MM.1S (cell line): Measurements from ENCODE around the gene PROK2.

Experiments
- DNase-seq: peaks from one replicate; pipeline ENCODE4 v3.0.0-alpha.2; 2015
- H2AFZ ChIP-seq: fragments of 300-600 bp; sonication (generic); 2 replicates; pipeline ENCODE4 v1.6.0; 2016; ENCODE audit warnings: antibody characterized with exemption, low read length
- H3F3A ChIP-seq: fragments of 300-600 bp; sonication (generic); 2 replicates; pipeline ENCODE4 v1.6.1; 2016; ENCODE audit warnings: mild to moderate bottlenecking, antibody characterized with exemption, low read length, moderate library complexity, mixed read lengths; ENCODE audit not compliant: insufficient read depth
- H3K27ac ChIP-seq: fragments of 300-600 bp; sonication (generic); 2 replicates; pipeline ENCODE4 v1.5.1; 2016; ENCODE audit warnings: mild to moderate bottlenecking, low read length
- H3K27me3 ChIP-seq: fragments of 300-600 bp; sonication (generic); replicated peaks from 2 replicates; pipeline ENCODE4 v1.6.0; 2016; ENCODE audit warnings: low read length; ENCODE audit not compliant: insufficient read depth
- H3K36me3 ChIP-seq: fragments of 300-600 bp; sonication (generic); replicated peaks from 2 replicates; pipeline ENCODE4 v1.6.1; 2016; ENCODE audit warnings: mild to moderate bottlenecking, low read length, mixed read lengths; ENCODE audit not compliant: insufficient read depth
- H3K4me1 ChIP-seq: fragments of 300-600 bp; sonication (generic); 2 replicates; pipeline ENCODE4 v1.6.1; 2016; ENCODE audit warnings: low read length, mixed read lengths
- H3K4me2 ChIP-seq: fragments of 300-600 bp; sonication (generic); 2 replicates; pipeline ENCODE4 v1.6.0; 2016; ENCODE audit warnings: low read depth, low read length
- H3K4me3 ChIP-seq: fragments of 300-600 bp; sonication (generic); 2 replicates; pipeline ENCODE4 v1.5.1; 2016; ENCODE audit warnings: low read length, mixed read lengths
- H3K79me2 ChIP-seq: fragments of 300-600 bp; sonication (generic); 2 replicates; pipeline ENCODE4 v1.6.1; 2016; ENCODE audit warnings: mixed run types, low read length, mixed read lengths
- H3K9ac ChIP-seq: fragments of 300-600 bp; sonication (generic); 2 replicates; pipeline ENCODE4 v1.6.1; 2016; ENCODE audit warnings: low read length, mixed read lengths
- H3K9me2 ChIP-seq: fragments of 300-600 bp; sonication (generic); replicated peaks from 2 replicates; pipeline ENCODE4 v1.6.1; 2016; ENCODE audit warnings: mild to moderate bottlenecking, low read length, mixed read lengths; ENCODE audit not compliant: insufficient read depth
- H3K9me3 ChIP-seq: fragments of 300-600 bp; sonication (generic); replicated peaks from 2 replicates; pipeline ENCODE4 v1.6.1; 2016; ENCODE audit warnings: mild to moderate bottlenecking, low read length, mixed read lengths; ENCODE audit not compliant: insufficient read depth
- H4K20me1 ChIP-seq: fragments of 300-600 bp; sonication (generic); 2 replicates; pipeline ENCODE4 v1.6.1; 2016; ENCODE audit warnings: mild to moderate bottlenecking, low read length, moderate library complexity, mixed read lengths; ENCODE audit not compliant: insufficient read depth
- CTCF ChIP-seq: fragments of 300-600 bp; sonication (generic); IDR thresholded peaks from 2 replicates; pipeline ENCODE4 v1.5.1; 2016; ENCODE audit warnings: antibody characterized with exemption, low read length, mixed read lengths
- EZH2 ChIP-seq: fragments of 300-600 bp; sonication (generic); optimal IDR thresholded peaks from 2 replicates; pipeline ENCODE3; 2017; ENCODE audit warnings: low read depth, mild to moderate bottlenecking, antibody characterized with exemption, low read length, mixed read lengths
- EZH2phosphoT487 ChIP-seq: fragments of 300-600 bp; sonication (generic); IDR thresholded peaks from 2 replicates; pipeline ENCODE4 v1.6.1; 2018; ENCODE audit warnings: antibody characterized with exemption, low read length

Gene PROK2

DNA sequence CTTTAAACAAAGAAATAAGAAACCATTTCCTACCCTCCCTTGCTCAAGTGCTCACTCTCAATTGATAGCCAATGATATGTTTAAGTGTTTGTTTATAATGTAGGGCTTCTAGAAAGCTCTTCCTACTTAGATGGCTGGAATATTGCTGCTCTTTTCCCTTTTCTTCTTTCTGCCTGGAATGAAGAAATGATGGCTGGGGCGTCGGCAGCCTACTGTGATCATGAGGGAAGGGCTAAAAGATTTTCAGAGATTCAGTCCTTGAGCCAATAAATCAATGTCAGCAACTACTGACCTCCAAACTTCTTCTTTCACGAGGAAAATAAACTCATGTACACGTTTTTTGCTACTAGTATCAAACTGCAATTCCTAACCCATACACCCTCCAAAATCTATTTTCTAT lies 33.3 kb downstream of the PROK2 start:
- H3K9me2 ChIP-seq, result no peaks in the 10 kb centered on the region
- no peaks in the 10 kb centered on the region for H3K4me1 ChIP-seq
- no peak overlapping the region for H3K9ac ChIP-seq
- no peaks in the 10 kb centered on the region for H4K20me1 ChIP-seq
- H3K36me3 ChIP-seq, result no peaks in the 10 kb centered on the region
- no peak overlapping the region for H3K4me3 ChIP-seq
- H3K27me3 ChIP-seq, result no peaks in the 10 kb centered on the region
- DNase-seq, result no peak
- no peaks in the 10 kb centered on the region for H3F3A ChIP-seq
- H3K4me2 ChIP-seq, result no peak overlapping the region
- H2AFZ ChIP-seq, result no peak overlapping the region
- H3K9me3 ChIP-seq, result no peaks in the 10 kb centered on the region
- no peak overlapping the region for H3K27ac ChIP-seq
- TF ChIP-seq EZH2phosphoT487, result no peak
- TF ChIP-seq EZH2, result no peak
- no peak for TF ChIP-seq CTCF
- no peaks in the 10 kb centered on the region for H3K79me2 ChIP-seq

DNA sequence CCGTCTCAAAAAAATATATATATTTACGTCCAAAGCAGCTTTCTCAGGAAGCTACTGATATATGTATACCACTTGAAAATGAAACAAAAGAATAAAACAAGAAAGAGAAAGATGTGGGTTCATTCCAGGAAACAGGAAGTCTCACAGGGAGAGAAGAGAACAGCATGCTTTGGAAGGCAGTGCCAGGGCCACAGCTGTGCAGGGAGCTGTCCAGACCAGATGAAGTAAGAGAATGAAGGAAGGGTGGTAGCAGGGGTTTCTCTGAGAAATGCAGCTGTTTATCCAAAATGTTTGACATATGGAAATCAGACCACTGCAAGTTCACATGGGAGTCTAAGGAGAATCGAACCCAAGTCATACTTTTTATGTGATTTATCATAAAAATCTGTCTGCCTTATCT lies 40.2 kb downstream of the PROK2 start:
- Histone ChIP-seq H3K4me3 (no peak overlapping the region), H3K27me3 (no peaks in the 10 kb centered on the region), H3K9me2 (no peaks in the 10 kb centered on the region), H4K20me1 (no peaks in the 10 kb centered on the region), H3F3A (no peaks in the 10 kb centered on the region), H3K4me2 (no peak overlapping the region), H3K4me1 (no peaks in the 10 kb centered on the region), H3K27ac (no peak overlapping the region), H3K79me2 (no peaks in the 10 kb centered on the region), H3K9ac (no peak overlapping the region), H2AFZ (no peak overlapping the region), H3K36me3 (no peaks in the 10 kb centered on the region), H3K9me3 (no peaks in the 10 kb centered on the region)
- TF ChIP-seq EZH2phosphoT487, result no peak
- TF ChIP-seq EZH2, result no peak
- TF ChIP-seq CTCF, result no peak
- DNase-seq, result no peak

DNA sequence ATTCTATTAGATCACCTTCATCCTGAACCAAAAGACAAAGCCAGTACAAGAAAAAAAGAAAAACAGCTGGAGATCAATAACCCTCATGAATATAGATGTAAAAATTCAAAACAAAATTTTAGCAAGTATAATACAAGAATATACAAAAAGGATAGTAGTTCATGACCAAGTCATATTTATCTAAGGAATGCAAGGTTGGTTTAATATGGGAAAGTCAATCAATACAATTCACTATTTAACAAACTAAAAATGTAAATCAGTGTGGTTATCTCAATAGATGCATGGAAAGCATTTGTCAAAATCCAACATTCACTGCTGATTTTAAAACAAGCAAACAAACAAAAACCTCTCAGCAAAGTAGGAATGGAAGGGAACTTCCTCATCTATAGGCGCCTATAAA lies 42.3 kb downstream of the PROK2 start:
- no peak for TF ChIP-seq CTCF
- TF ChIP-seq EZH2phosphoT487, result no peak
- TF ChIP-seq EZH2, result no peak

More for the DNA sequence above, 42.3 kb downstream of the PROK2 start:
- no peaks in the 10 kb centered on the region for H3K9me3 ChIP-seq
- DNase-seq, result no peak
- no peaks in the 10 kb centered on the region for H3K79me2 ChIP-seq
- H4K20me1 ChIP-seq, result no peaks in the 10 kb centered on the region
- no peaks in the 10 kb centered on the region for H3K27me3 ChIP-seq
- H3K27ac ChIP-seq, result no peak overlapping the region
- no peak overlapping the region for H3K4me3 ChIP-seq
- no peaks in the 10 kb centered on the region for H3F3A ChIP-seq
- H3K9me2 ChIP-seq, result no peaks in the 10 kb centered on the region
- H3K4me2 ChIP-seq, result no peak overlapping the region
- H2AFZ ChIP-seq, result no peak overlapping the region
- H3K4me1 ChIP-seq, result no peaks in the 10 kb centered on the region
- H3K36me3 ChIP-seq, result no peaks in the 10 kb centered on the region
- no peak overlapping the region for H3K9ac ChIP-seq
